Measurements from ENCODE around the gene KRTAP5-1.

DNA sequence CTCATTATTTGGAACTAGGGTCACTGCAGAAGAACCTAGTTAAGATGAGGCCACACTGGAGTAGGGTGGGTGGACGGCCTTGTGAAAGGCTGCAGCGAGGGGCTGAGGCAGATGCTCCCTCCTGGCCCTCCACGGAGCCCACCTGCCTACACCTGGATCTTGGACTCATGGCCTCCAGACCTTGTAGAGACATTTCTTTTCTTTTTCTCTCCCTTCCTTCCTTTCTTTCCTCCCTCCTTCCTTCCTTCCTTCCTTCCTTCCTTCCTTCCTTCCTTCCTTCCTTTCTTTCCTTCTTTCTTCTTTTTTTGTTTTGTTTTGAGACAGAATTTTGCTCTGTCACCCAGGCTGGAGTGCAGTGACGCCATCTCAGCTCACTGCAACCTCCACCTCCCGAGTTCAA, 39.7 kb downstream of the KRTAP5-1 start:
- TF ChIP-seq ESRRG (CRISPR knock-in tag; IDR thresholded peaks at IDR 0.05) (no peak), PATZ1 (CRISPR knock-in tag; IDR thresholded peaks at IDR 0.05; ENCODE audit: borderline replicate concordance) (no peak), ZFP3 (CRISPR knock-in tag; IDR thresholded peaks at IDR 0.05) (no peak), TOX (CRISPR knock-in tag; IDR thresholded peaks at IDR 0.05; ENCODE audit: borderline replicate concordance) (no peak), ZNF565 (CRISPR knock-in tag; conservative IDR thresholded peaks at IDR 0.05; ENCODE audit: low read depth) (no peak), ARNTL (CRISPR knock-in tag; IDR thresholded peaks at IDR 0.05; ENCODE audit: borderline replicate concordance, low read depth) (no peak), ZNF8 (CRISPR knock-in tag; IDR thresholded peaks at IDR 0.05) (no peak)
